Central memory CD4-positive, alpha-beta T cell (primary cell): ENCODE measurements around the gene MAB21L3.
A peak's percentile ranks its signal among the peaks of the same experiment; 100 is the strongest.
"Not testable (repeated sequence)": the region's sequence is repeated elsewhere in the genome, so short reads cannot be mapped to it uniquely, and the experiment has no call there.

Experiments
- DNase-seq: peaks from one replicate; pipeline ENCODE4 v3.0.0; 2022

MAB21L3 gene

DNA sequence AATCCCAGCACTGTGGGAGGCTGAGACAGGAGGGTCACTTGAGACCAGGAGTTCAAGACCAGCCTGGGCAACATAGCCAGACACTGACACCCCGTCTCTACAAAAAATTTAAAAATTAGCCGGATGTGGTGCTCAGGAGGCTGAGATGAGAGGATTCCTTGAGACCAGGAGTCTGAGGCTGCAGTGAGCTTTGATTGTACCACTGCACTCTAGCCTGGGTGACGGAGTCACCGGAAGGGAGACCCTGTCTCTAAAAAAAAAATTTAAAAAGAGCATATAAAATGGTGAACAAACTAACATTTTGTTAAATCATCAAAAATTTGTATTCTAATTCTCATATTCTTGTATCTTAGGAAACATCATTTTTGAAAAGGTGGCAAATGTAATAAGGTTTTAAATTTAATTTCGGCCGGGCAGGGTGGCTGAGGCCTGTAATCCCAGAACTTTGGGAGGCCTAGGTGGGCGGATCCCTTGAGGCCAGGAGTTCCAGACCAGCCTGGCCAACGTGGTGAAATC, 27.1 kb downstream of the MAB21L3 start:
- no peak for DNase-seq

GRCh38 chr1:116139592-116140134, 28.5 kb downstream of the MAB21L3 start:
- no peak for DNase-seq

GRCh38 chr1:116144151-116144550, 33.0 kb downstream of the MAB21L3 start:
- no peak for DNase-seq

DNA sequence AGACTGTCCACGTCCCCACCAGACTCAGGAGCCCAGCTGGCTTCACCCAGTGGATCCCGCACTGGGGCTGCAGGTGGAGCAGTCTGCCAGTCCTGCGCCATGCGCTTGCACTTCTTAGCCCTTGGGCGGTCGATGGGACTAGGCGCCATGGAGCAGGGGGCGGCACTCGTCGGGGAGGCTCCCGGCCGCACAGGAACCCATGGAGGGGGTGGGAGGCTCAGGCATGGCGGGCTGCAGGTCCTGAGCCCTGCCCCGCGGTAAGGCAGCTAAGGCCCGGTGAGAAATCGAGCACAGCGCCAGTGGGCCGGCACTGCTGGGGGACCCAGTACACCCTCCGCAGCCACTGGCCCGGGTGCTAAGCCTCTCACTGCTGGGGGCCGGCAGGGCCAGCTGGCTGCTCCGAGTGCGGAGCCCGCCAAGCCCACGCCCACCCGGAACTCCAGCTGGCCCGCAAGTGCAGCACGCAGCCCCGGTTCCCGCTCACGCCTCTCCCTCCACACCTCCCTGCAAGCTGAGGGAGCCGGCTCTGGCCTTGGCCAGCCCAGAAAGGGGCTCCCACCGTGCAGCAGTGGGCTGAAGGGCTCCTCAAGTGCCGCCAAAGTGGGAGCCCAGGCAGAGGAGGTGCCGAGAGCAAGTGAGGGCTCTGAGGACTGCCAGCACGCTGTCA, 35.4 kb downstream of the MAB21L3 start:
- not testable (repeated sequence) for DNase-seq

- DNase-seq, result no peak
These were observed 35.9 kb downstream of the MAB21L3 start for GRCh38 chr1:116147114-116147510.

GRCh38 chr1:116147972-116148371, 36.8 kb downstream of the MAB21L3 start:
- no peak for DNase-seq

DNA sequence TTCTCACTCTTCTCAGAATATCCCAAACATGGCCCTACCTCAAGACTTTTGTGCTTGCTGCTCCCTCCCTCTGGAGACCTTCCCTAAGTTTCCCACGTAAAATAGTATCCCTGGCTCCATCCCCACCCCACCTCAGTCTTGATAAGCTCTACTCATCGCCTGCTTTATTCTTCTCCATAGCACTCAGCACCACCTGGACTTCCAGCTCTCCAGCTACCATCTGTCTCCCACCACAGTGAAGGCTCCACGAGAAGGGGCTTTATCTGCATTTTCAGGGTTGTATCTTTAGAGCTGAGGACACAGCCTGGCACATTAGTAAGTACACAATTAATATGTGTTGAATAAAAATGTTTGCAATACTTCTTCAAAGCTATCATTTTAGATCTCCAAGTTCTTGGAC, 37.8 kb downstream of the MAB21L3 start:
- no peak for DNase-seq

GRCh38 chr1:116150368-116150767, 39.2 kb downstream of the MAB21L3 start:
- no peak for DNase-seq

DNA sequence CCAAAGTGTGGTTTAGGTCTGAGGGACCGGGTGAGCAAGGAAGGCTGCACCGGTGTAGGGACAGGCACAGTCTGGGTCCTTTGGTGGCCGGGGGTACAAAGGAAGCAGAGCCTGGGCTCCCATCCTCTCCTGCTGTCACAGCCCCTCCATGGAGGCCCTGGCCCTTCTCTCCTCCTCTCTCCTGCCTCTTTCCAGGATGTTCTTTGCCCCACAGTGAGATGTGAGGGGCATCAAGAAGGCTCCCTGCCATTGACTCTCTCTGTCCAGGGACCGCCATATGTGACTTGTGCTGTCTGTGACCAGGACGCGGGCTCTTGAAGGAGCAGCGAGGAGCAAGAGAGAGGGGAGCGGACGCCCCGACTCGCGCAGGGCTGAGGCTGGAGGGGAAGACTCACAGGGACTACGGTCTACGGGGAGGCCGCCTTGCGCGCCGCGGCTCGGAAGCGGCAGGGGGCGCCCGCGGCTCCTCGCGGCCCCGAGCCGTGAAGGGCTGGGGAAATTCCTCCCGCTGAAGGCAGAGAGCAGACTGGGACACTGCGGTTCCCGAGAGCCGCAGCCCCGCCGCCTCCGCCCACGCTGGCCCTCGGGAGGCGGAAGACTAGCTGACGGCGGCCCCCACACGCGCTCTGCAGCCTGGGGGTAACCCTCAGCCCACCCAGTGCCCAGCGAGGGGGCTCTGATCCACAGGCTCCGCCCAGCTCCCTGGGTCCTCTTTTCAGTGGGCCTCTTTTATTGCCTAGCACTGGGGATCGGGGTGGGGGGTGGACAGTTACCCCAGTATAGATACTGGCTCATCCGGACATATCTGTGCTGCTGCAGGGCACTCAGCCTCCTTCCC, 40.8 kb downstream of the MAB21L3 start:
- DNase-seq, result peak; percentile 75

- DNase-seq, result no peak
These were observed 41.4 kb downstream of the MAB21L3 start for GRCh38 chr1:116152577-116152943.

- no peak for DNase-seq
These were observed 41.9 kb downstream of the MAB21L3 start for GRCh38 chr1:116152950-116153691.

GRCh38 chr1:116153692-116154031, 42.5 kb downstream of the MAB21L3 start:
- DNase-seq, result no peak

DNA sequence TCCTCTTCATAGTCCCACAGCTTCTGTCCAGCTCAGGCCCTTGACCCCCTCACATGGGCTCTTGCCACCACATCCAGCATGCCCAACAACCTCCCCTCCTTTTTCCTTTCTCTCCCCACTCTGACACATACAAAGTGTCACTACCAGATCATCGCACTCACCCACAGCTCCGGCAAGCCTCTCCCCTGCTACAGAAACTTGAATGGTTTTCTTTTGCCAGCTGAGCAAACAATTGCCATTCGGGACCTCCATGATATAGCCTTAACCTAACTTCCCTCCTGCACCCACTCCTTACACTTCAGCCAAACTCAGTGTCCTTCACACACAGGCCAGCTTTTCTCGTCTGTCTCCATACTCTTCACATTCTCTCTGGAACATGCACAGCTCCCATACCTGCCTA, 43.3 kb downstream of the MAB21L3 start:
- DNase-seq, result no peak

- no peak for DNase-seq
These were observed 45.9 kb downstream of the MAB21L3 start for GRCh38 chr1:116157096-116157495.

- no peak for DNase-seq
These were observed 48.0 kb downstream of the MAB21L3 start for GRCh38 chr1:116159177-116159576.

- no peak for DNase-seq
These were observed 48.4 kb downstream of the MAB21L3 start for GRCh38 chr1:116159611-116160010.

GRCh38 chr1:116161390-116161789, 50.2 kb downstream of the MAB21L3 start:
- DNase-seq, result no peak

DNA sequence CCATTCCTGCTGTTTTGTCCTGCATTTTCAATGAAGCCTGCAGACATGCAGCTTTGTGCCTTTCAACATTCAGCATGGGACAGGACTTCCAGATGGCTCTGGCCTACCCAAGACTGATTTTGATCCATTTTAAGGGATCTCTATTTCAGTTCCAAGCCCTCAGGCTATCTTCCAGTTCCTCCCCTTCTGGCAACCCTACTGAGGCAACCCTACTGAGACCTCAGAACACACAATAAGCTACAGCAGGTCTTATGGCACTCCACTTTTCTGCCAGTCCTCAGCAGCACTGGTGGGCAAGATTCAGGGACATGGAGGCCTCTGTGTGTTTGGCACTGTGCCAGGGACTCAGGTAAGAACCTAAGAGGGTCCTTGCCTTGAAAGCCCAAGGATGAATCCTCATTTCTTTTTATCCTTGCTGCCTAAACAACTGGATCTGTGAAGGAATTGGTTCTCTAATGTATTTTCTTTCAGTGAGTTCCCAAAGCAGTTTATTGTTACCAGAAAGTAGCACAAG, 50.7 kb downstream of the MAB21L3 start:
- no peak for DNase-seq

GRCh38 chr1:116163533-116163932, 52.3 kb downstream of the MAB21L3 start:
- DNase-seq, result no peak

GRCh38 chr1:116164150-116164549, 53.0 kb downstream of the MAB21L3 start:
- no peak for DNase-seq

GRCh38 chr1:116164604-116165368, 53.6 kb downstream of the MAB21L3 start:
- DNase-seq, result no peak

- no peak for DNase-seq
These were observed 54.4 kb downstream of the MAB21L3 start for GRCh38 chr1:116165572-116165971.
